Adrenal gland (tissue), 19 donors: ENCODE measurements around the gene COL3A1. TPM values are rescaled to one million over a fixed set of nuclear protein-coding genes. Genes with fewer than 3 reads are reported as not detected.

Experiments
- DNase-seq, 7 donors: peaks; one replicate each; pipeline ENCODE4 v3.0.0-alpha.2; 2019 to 2020
- H3K27ac ChIP-seq, 5 donors: fragments of 200-600 bp; sonication (generic) in 4 of 5; 1 replicate in 3 of 5; 2 replicates in 2 of 5; pipeline versions ENCODE4 v1.5.1 to v1.8.0; 2016 to 2020; ENCODE audit warnings: mild to moderate bottlenecking in 1 of 5
- H3K27me3 ChIP-seq: fragments of 200-600 bp; 2 replicates; pipeline ENCODE4 v1.8.0; 2021
- H3K36me3 ChIP-seq, 2 donors: fragments of 200-600 bp; replicated peaks in 1 of 2; 1 replicate in 1 of 2; 2 replicates in 1 of 2; pipeline versions ENCODE4 v1.5.1 to v1.8.0; 2018 to 2022
- H3K4me1 ChIP-seq, 2 donors: fragments of 200-600 bp; replicated peaks in 1 of 2; 1 replicate in 1 of 2; 2 replicates in 1 of 2; pipeline versions ENCODE4 v1.5.1 to v1.8.0; 2018 to 2021
- H3K4me3 ChIP-seq, 4 donors: fragments of 200-600 bp; sonication (generic) in 3 of 4; one replicate each; pipeline ENCODE4 v1.5.1; 2016 to 2018
- H3K9me3 ChIP-seq, 3 donors: fragments of 200-600 bp; sonication (generic) in 1 of 3; replicated peaks in 1 of 3; 1 replicate in 2 of 3; 2 replicates in 1 of 3; pipeline versions ENCODE4 v1.5.1 to v1.8.0; 2016 to 2021
- POLR2A ChIP-seq, 2 donors: fragments of 450-650 bp; IDR thresholded peaks; one replicate each; pipeline ENCODE4 v1.6.1; 2017; ENCODE audit warnings: antibody characterized with exemption in 2 of 2, mild to moderate bottlenecking in 2 of 2, moderate library complexity in 1 of 2
- WGBS, 4 donors: extraction: QIAGEN DNeasy Blood & Tissue Kit in 2 of 4; methylation state at CpG; one replicate each; pipeline versions ENCODE4 v1.1.5 to v1.1.7; 2013 to 2017; 5-methylcytosine and 5-hydroxymethylcytosine counted together
- intact Hi-C, 2 donors: fragments of 100-400 bp; cut with DNase I; formaldehyde crosslinking; loops; one replicate each; pipeline versions ENCODE4 v1.14.1 to v1.15.0; 2022 to 2023
- long read RNA-seq, 10 donors: library from polyadenylated mRNA in 3 of 10; unstranded in 2 of 10; stranded (forward) in 1 of 10; transcript quantifications; one replicate each; pipeline ENCODE4 v2.0.0 and lab custom pipeline, GENCODE V29; 2021 to 2026
- polyA plus RNA-seq, 3 donors: library from polyadenylated mRNA; stranded (reverse); fragments of 200-250 nt in 2 of 3; fragments of 350-450 nt in 1 of 3; fragmentation: Illumina TruSeq in 1 of 3; extraction: RNeasy Lipid Tissue Mini Kit (QIAGEN cat#74804) in 1 of 3; gene quantifications; one replicate each; pipeline ENCODE4 v1.2.3, GENCODE V29; 2013 to 2014
- total RNA-seq, 9 donors: library from RNA; depleted of rRNA in 4 of 9; stranded (reverse); fragments of >200 nt in 4 of 9; fragments of 120-200 nt in 1 of 9; fragmentation: NEBNext Ultra II Directional in 1 of 9; extraction: Animal tissue kit (Norgen Biotek cat#: 25700) in 1 of 9; gene quantifications; one replicate each; pipeline versions ENCODE4 v1.1.0 to v1.2.4, GENCODE V29; 2013 to 2023
- TF ChIP-seq, protein P1 (sequence below), 6 experiments: fragments of 450-650 bp in 4 of 6; fragments of 200-600 bp in 2 of 6; sonication (generic) in 1 of 6; IDR thresholded peaks; 1 replicate in 5 of 6; 2 replicates in 1 of 6; pipeline versions ENCODE4 v1.5.1 to v1.8.0; 2016 to 2021; ENCODE audit warnings: antibody characterized with exemption in 6 of 6, mild to moderate bottlenecking in 2 of 6, moderate library complexity in 1 of 6
- donor health status: healthy with polysubstance abuse.
- donor health status: Bipolar disorder and iron deficiency.
- donor health status: DM: yes; HTN: yes; CAD: no.
- donor health status: DM: no; HTN: no; CAD: no.
- donor health status: DM: no; HTN: no; CAD: no.
- donor health status: DM: yes; HTN: yes; CAD: no.

Gene COL3A1
- 100 to 1,000 TPM; 103 to 465 (median 190) TPM for total RNA-seq
- polyA plus RNA-seq = 10 to 100 TPM; 48.4 to 88.0 (median 54.9) TPM
- long read RNA-seq, donor 1, full-length matches to known transcripts = 31 of 123 reads
- long read RNA-seq, donor 1, partial matches to known transcripts = 92 of 123 reads
- long read RNA-seq, donor 1, other reads (novel, unspliced or antisense) = 0 of 123 reads
- long read RNA-seq, donor 2, full-length matches to known transcripts = 26 of 86 reads
- long read RNA-seq, donor 2, partial matches to known transcripts = 60 of 86 reads
- long read RNA-seq, donor 2, other reads (novel, unspliced or antisense) = 0 of 86 reads
- long read RNA-seq, donor 3, full-length matches to known transcripts = 21 of 98 reads
- long read RNA-seq, donor 3, partial matches to known transcripts = 77 of 98 reads
- long read RNA-seq, donor 3, other reads (novel, unspliced or antisense) = 0 of 98 reads
- long read RNA-seq, donor 4, full-length matches to known transcripts = 7 of 15 reads
- long read RNA-seq, donor 4, partial matches to known transcripts = 8 of 15 reads
- long read RNA-seq, donor 4, other reads (novel, unspliced or antisense) = 0 of 15 reads
- long read RNA-seq, donor 5, full-length matches to known transcripts = 503 of 586 reads
- long read RNA-seq, donor 5, partial matches to known transcripts = 64 of 586 reads
- long read RNA-seq, donor 5, other reads (novel, unspliced or antisense) = 19 of 586 reads
- long read RNA-seq, donor 6, full-length matches to known transcripts = 2 of 10 reads
- long read RNA-seq, donor 6, partial matches to known transcripts = 8 of 10 reads
- long read RNA-seq, donor 6, other reads (novel, unspliced or antisense) = 0 of 10 reads
- long read RNA-seq, donor 7, full-length matches to known transcripts = 31 of 220 reads
- long read RNA-seq, donor 7, partial matches to known transcripts = 189 of 220 reads
- long read RNA-seq, donor 7, other reads (novel, unspliced or antisense) = 0 of 220 reads
- long read RNA-seq, donor 8, full-length matches to known transcripts = 102 of 449 reads
- long read RNA-seq, donor 8, partial matches to known transcripts = 347 of 449 reads
- long read RNA-seq, donor 8, other reads (novel, unspliced or antisense) = 0 of 449 reads
- long read RNA-seq, donor 9, full-length matches to known transcripts = 18 of 93 reads
- long read RNA-seq, donor 9, partial matches to known transcripts = 75 of 93 reads
- long read RNA-seq, donor 9, other reads (novel, unspliced or antisense) = 0 of 93 reads
- long read RNA-seq, donor 10, full-length matches to known transcripts = 95 of 499 reads
- long read RNA-seq, donor 10, partial matches to known transcripts = 404 of 499 reads
- long read RNA-seq, donor 10, other reads (novel, unspliced or antisense) = 0 of 499 reads

DNA sequence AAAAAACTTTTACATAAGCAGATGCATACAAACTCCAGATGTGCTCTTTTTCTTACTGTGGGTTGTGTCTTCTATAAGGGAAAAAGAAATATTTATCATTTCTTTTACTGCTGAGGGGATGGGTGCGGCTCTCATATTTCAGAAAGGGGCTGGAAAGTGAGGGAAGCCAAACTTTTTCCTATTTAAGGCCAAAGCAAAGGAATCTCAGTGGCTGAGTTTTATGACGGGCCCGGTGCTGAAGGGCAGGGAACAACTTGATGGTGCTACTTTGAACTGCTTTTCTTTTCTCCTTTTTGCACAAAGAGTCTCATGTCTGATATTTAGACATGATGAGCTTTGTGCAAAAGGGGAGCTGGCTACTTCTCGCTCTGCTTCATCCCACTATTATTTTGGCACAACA is at the start of gene COL3A1:
Gene COL3A1, plus strand, starts transcription at position 210 of the 400 bp plus-strand sequence. Its CDS starts 117 bp downstream, at position 327.
- H3K9me3 ChIP-seq = peaks cover 0 to 3% (median 0%) of the 10 kb centered on the region in 3 donors
- no peaks in the 10 kb centered on the region for H3K27me3 ChIP-seq
- intact Hi-C loops = no loop called here
- TF ChIP-seq POLR2A (IDR thresholded peaks at IDR 0.05) = no peak
- TF ChIP-seq, protein P1, sequence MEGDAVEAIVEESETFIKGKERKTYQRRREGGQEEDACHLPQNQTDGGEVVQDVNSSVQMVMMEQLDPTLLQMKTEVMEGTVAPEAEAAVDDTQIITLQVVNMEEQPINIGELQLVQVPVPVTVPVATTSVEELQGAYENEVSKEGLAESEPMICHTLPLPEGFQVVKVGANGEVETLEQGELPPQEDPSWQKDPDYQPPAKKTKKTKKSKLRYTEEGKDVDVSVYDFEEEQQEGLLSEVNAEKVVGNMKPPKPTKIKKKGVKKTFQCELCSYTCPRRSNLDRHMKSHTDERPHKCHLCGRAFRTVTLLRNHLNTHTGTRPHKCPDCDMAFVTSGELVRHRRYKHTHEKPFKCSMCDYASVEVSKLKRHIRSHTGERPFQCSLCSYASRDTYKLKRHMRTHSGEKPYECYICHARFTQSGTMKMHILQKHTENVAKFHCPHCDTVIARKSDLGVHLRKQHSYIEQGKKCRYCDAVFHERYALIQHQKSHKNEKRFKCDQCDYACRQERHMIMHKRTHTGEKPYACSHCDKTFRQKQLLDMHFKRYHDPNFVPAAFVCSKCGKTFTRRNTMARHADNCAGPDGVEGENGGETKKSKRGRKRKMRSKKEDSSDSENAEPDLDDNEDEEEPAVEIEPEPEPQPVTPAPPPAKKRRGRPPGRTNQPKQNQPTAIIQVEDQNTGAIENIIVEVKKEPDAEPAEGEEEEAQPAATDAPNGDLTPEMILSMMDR (IDR thresholded peaks at IDR 0.05) = no peak
- peak within 1 kb of the TSS in 1 of 4 donors; percentile 50 for H3K4me3 ChIP-seq
- 46 to 65% (median 53%) methylated on average over 4 of the region's 4 CpGs for WGBS, 4 donors
- H3K4me1 ChIP-seq = no peaks in the 10 kb centered on the region
- DNase-seq = peak in 2 of 7 donors; percentile 26 to 30
- H3K27ac ChIP-seq = peak within 1 kb of the TSS in 2 of 5 donors; percentile 32 to 56
- H3K36me3 ChIP-seq = no peaks in the 10 kb centered on the region

DNA sequence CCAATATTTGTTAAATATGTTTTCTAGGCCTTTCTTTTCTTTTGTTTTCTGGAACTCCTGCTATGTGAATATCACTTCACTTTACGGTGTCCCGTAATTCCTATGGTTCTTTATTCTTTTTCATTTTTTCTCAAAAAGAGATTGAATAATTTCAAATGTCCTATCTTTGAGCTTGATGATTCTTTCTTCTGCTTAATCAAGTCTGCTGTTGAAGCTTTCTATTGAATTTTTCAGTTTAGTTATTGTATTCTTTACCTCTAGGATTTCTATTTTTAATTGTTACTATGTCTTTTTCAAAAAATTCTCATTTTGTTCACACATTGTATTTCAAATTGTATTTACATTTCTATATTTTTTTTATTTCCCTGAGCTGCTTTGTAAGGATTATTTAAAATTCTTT is 45.5 kb upstream of the COL3A1 start:
- intact Hi-C loops = no loop called here
- H3K27ac ChIP-seq = no peak overlapping the region
- H3K36me3 ChIP-seq = no peaks in the 10 kb centered on the region
- no peaks in the 10 kb centered on the region for H3K4me1 ChIP-seq
- H3K4me3 ChIP-seq = no peak overlapping the region
- no peak for DNase-seq
- WGBS, 4 donors = 93 to 98% (median 98%) methylated on average over 2 of the region's 2 CpGs
- peaks cover 0 to 9% (median 6%) of the 10 kb centered on the region in 3 donors for H3K9me3 ChIP-seq
- TF ChIP-seq, protein P1 (IDR thresholded peaks at IDR 0.05) = no peak
- TF ChIP-seq POLR2A (IDR thresholded peaks at IDR 0.05) = no peak
- no peaks in the 10 kb centered on the region for H3K27me3 ChIP-seq

DNA sequence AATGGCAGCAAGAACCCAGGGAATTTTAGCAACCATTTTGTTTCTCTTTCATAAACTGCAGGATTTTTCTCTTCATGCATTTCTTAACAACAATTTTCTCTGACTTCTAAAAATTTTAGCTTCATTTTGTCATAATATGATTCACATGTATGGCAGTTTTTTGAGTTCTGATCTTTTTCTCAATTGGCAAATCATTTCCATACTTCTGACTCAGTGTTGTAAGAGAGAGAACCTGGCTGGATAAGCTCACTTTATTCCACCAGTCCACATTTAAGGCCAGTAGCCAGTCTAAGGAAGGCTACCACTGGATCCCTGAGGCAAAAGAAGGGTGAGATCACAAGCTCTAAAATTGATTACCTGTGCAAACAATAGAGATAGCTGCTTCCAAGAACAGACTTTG is 42.8 kb upstream of the COL3A1 start:
- H3K36me3 ChIP-seq = no peaks in the 10 kb centered on the region
- H3K4me3 ChIP-seq = no peak overlapping the region
- H3K4me1 ChIP-seq = no peaks in the 10 kb centered on the region
- TF ChIP-seq POLR2A (IDR thresholded peaks at IDR 0.05) = no peak
- TF ChIP-seq, protein P1 (IDR thresholded peaks at IDR 0.05) = no peak
- DNase-seq = no peak
- intact Hi-C loops = no loop called here
- H3K9me3 ChIP-seq = peaks cover 0 to 9% (median 6%) of the 10 kb centered on the region in 3 donors
- H3K27me3 ChIP-seq = no peaks in the 10 kb centered on the region
- H3K27ac ChIP-seq = no peak overlapping the region
